GM12872 (cell line): ENCODE results near the gene PIK3R4.

ENCODE experiments used
- CTCF ChIP-seq: IDR thresholded peaks from 3 replicates; pipeline ENCODE4 v1.5.1; 2011; ENCODE audit warnings: low read depth, mild to moderate bottlenecking, low read length, moderate library complexity; ENCODE audit not compliant: insufficient read depth

PIK3R4 gene

GRCh38 chr3:130758624-130759369 is 12.2 kb upstream of the PIK3R4 start:
- TF ChIP-seq CTCF = no peak

GRCh38 chr3:130757611-130758150 is 11.1 kb upstream of the PIK3R4 start:
- TF ChIP-seq CTCF = no peak

- no peak for TF ChIP-seq CTCF
Observed at GRCh38 chr3:130755666-130756065, 9.0 kb upstream of the PIK3R4 start.

- no peak for TF ChIP-seq CTCF
Observed at GRCh38 chr3:130748981-130749380, 2.4 kb upstream of the PIK3R4 start.

- no peak for TF ChIP-seq CTCF
Observed at GRCh38 chr3:130748467-130748861, 1.8 kb upstream of the PIK3R4 start.

- TF ChIP-seq CTCF = no peak
Observed at GRCh38 chr3:130743354-130743753, 3.3 kb downstream of the PIK3R4 start.

GRCh38 chr3:130741946-130742610 is 4.6 kb downstream of the PIK3R4 start:
- no peak for TF ChIP-seq CTCF
